Measurements from ENCODE around the gene KLF2. TPM values are rescaled to one million over a fixed set of nuclear protein-coding genes. Genes with fewer than 3 reads are reported as not detected.

Gene KLF2
- total and polyA plus RNA-seq, 2 of the 13 experiments (the other 11 are each of a cell fraction or from before 2014, with no cell fraction given) = not detected

GRCh38 chr19:16293118-16294091 lies 31.2 kb upstream of the KLF2 start:
- Histone ChIP-seq H3K79me2 (ENCODE audit: insufficient read depth, low read length) (no peaks in the 10 kb centered on the region), H4K20me1 (ENCODE audit: insufficient read depth, low read length) (no peaks in the 10 kb centered on the region), H2AFZ (ENCODE audit: low read length) (no peak overlapping the region), H3K4me1 (ENCODE audit: insufficient read depth, low read length) (peaks cover 13% of the 10 kb centered on the region), H3K27me3 (ENCODE audit: control insufficient read depth in 1 of 2, insufficient read depth in 2 of 2, low read length in 2 of 2) (peaks cover 1 to 16% of the 10 kb centered on the region in 2 experiments; a peak in 4 of 5 replicates), H3K9ac (ENCODE audit: insufficient read depth, low read depth, low read length) (no peak overlapping the region), H3K27ac (ENCODE audit: extremely low read length, insufficient read depth, low read length) (no peak overlapping the region), H3K4me2 (ENCODE audit: low read depth, low read length) (peak overlapping the region; percentile 45), H3K36me3 (replicated peaks in 1 of 2; ENCODE audit: control insufficient read depth in 1 of 2, insufficient read depth in 2 of 2, low read length in 2 of 2) (no peaks in the 10 kb centered on the region), H3K9me3 (ENCODE audit: low read length) (no peaks in the 10 kb centered on the region), H3K4me3 (replicated peaks in 1 of 3; ENCODE audit: insufficient read depth in 1 of 3, low read depth in 2 of 3, low read length in 3 of 3) (no peak overlapping the region; a peak in 1 of 6 replicates)
- in situ Hi-C loops (cut with HindIII; ENCODE audit: extremely low pct_ligation_motif_present, low pct_unique_long_range_greater_than_20kb) = no loop called here
- CTCF ChIA-PET (ENCODE audit: low intra/inter-chr PET ratio, low total read pairs) = no interaction called here
- ATAC-seq (peak; percentile 35; the same call in 2 of the 3 replicates), DNase-seq (ENCODE audit: low spot score) (no peak), FAIRE-seq (no peak)
- intact Hi-C loops (cut with micrococcal nuclease; ENCODE audit: unreplicated experiment) = no loop called here
- POLR2A ChIA-PET = no interaction called here
- no peak for TF ChIP-seq ZSCAN12 (CRISPR knock-in tag; IDR thresholded peaks at IDR 0.05)
- TF ChIP-seq SMARCE1 (IDR thresholded peaks at IDR 0.05; ENCODE audit: borderline replicate concordance) = no peak
- TF ChIP-seq HCFC1 (IDR thresholded peaks at IDR 0.05; ENCODE audit: low read depth, low read length) = no peak
- no peak for TF ChIP-seq HOMEZ (CRISPR knock-in tag; IDR thresholded peaks at IDR 0.05; ENCODE audit: low read depth)
- no peak for TF ChIP-seq ZNF501 (CRISPR knock-in tag; IDR thresholded peaks at IDR 0.05)
- no peak for TF ChIP-seq PRDM15 (CRISPR knock-in tag; IDR thresholded peaks at IDR 0.05)
- no peak for TF ChIP-seq ATF3 (CRISPR knock-in tag; IDR thresholded peaks at IDR 0.05)
- TF ChIP-seq, protein P1, sequence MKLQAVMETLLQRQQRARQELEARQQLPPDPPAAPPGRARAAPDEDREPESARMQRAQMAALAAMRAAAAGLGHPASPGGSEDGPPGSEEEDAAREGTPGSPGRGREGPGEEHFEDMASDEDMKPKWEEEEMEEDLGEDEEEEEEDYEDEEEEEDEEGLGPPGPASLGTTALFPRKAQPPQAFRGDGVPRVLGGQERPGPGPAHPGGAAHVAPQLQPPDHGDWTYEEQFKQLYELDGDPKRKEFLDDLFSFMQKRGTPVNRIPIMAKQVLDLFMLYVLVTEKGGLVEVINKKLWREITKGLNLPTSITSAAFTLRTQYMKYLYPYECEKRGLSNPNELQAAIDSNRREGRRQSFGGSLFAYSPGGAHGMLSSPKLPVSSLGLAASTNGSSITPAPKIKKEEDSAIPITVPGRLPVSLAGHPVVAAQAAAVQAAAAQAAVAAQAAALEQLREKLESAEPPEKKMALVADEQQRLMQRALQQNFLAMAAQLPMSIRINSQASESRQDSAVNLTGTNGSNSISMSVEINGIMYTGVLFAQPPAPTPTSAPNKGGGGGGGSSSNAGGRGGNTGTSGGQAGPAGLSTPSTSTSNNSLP (IDR thresholded peaks at IDR 0.05; ENCODE audit: low read depth, low read length) = no peak
- TF ChIP-seq NFKB2 (CRISPR knock-in tag; IDR thresholded peaks at IDR 0.05; ENCODE audit: borderline replicate concordance) = no peak
- no peak for TF ChIP-seq NKX3-1 (CRISPR knock-in tag; IDR thresholded peaks at IDR 0.05)
- TF ChIP-seq STAG1 (CRISPR knock-in tag; IDR thresholded peaks at IDR 0.05) = no peak
- no peak for TF ChIP-seq GLI4 (CRISPR knock-in tag; IDR thresholded peaks at IDR 0.05; ENCODE audit: borderline replicate concordance)
- no peak for TF ChIP-seq ZNF484 (CRISPR knock-in tag; IDR thresholded peaks at IDR 0.05; ENCODE audit: borderline replicate concordance, low read depth)
- no peak for TF ChIP-seq ZC3H4 (CRISPR knock-in tag; IDR thresholded peaks at IDR 0.05; ENCODE audit: borderline replicate concordance)
- no TSS peak for BruUV-seq (replicated peaks)
- WGBS (ENCODE audit: low lambda C conversion rate) = 2% methylated on average over 25 of the region's 27 CpGs

Data from HepG2 (cell line).